ENCODE measurements around the gene B3GALNT2. TPM values are rescaled to one million over a fixed set of nuclear protein-coding genes. Genes with fewer than 3 reads are reported as not detected.

B3GALNT2 gene
- total RNA-seq, 6 donors from 2014 or later = 11.0 to 27.3 (median 22.1) TPM

DNA sequence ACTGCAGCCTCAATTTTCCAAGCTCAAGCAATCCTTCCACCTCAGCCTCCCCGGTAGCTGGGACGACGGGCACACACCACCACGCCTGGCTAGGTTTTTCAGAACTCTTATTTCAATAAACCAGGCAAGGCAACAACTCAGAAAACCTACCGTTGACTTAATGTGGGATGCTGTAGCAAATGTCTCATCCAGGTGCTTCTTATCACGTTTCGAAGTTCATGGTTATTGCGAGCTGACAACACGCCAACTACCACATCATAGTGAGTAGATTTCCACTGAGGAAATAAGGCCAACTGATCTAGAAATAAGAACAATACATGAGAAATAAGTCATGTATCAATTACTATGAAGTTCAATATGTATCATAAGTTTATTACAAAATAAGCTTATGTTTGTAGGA is 9.7 kb downstream of the B3GALNT2 start:
- 98% methylated on average over 9 of the region's 9 CpGs for WGBS, 2 donors
- TF ChIP-seq CTCF (IDR thresholded peaks at IDR 0.05) (no peak), EP300 (IDR thresholded peaks at IDR 0.05) (no peak), POLR2AphosphoS5 (IDR thresholded peaks at IDR 0.05) (no peak), POLR2A (IDR thresholded peaks at IDR 0.05) (no peak)
- no peak overlapping the region for H3K27ac ChIP-seq
- DNase-seq = no peak
- H3K36me3 ChIP-seq = peaks cover 0 to 22% (median 18%) of the 10 kb centered on the region in 4 donors
- no peak overlapping the region for H3K4me3 ChIP-seq
- H3K4me1 ChIP-seq = no peaks in the 10 kb centered on the region
- ATAC-seq (ENCODE audit: low FRiP score in 2 of 2) = no peak
- H3K9me3 ChIP-seq = no peaks in the 10 kb centered on the region
- no peaks in the 10 kb centered on the region for H3K27me3 ChIP-seq

- WGBS, 2 donors = 82 to 87% methylated on average over 3 of the region's 3 CpGs
- Histone ChIP-seq H3K9me3 (no peaks in the 10 kb centered on the region), H3K36me3 (peaks cover 0 to 26% (median 20%) of the 10 kb centered on the region in 4 donors), H3K4me3 (no peak overlapping the region), H3K4me1 (no peaks in the 10 kb centered on the region), H3K27me3 (no peaks in the 10 kb centered on the region), H3K27ac (no peak overlapping the region)
- TF ChIP-seq EP300 (IDR thresholded peaks at IDR 0.05) (no peak), POLR2AphosphoS5 (IDR thresholded peaks at IDR 0.05) (no peak), POLR2A (IDR thresholded peaks at IDR 0.05) (no peak)
- no peak for DNase-seq
- ATAC-seq (ENCODE audit: low FRiP score in 2 of 2) = no peak
Measured at GRCh38 chr1:235491644-235492043, 12.6 kb downstream of the B3GALNT2 start.

- WGBS, 2 donors = 72 to 79% methylated on average over 5 of the region's 5 CpGs
- peaks cover 0 to 24% (median 10%) of the 10 kb centered on the region in 4 donors for H3K36me3 ChIP-seq
Measured at GRCh38 chr1:235486321-235486720, 17.9 kb downstream of the B3GALNT2 start.

DNA sequence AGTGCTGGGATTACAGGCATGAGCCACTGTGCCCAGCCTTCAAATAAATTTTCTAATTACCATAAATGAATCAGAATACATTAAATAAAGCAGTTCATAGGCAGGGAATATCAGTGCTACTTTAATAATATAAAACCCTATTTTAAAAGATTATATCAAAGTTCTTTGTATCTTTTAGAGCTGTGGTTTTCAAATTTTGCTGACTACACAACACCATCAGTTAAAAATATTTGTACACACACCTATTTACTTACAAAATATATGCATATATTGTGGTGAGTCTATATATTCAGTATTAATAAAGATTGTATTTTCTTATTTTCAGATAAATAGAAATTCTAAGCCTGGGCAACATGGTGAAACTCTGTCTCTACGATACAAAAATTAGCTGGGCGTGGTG is 18.7 kb downstream of the B3GALNT2 start:
- WGBS, 2 donors = 100% methylated on average over 2 of the region's 2 CpGs
- Histone ChIP-seq H3K36me3 (peaks cover 0 to 24% (median 10%) of the 10 kb centered on the region in 4 donors), H3K27me3 (no peaks in the 10 kb centered on the region), H3K9me3 (no peaks in the 10 kb centered on the region), H3K4me3 (no peak overlapping the region), H3K27ac (no peak overlapping the region), H3K4me1 (no peaks in the 10 kb centered on the region)
- DNase-seq = no peak
- ATAC-seq (ENCODE audit: low FRiP score in 2 of 2) = no peak
- TF ChIP-seq CTCF (IDR thresholded peaks at IDR 0.05) = no peak
- no peak for TF ChIP-seq POLR2AphosphoS5 (IDR thresholded peaks at IDR 0.05)
- TF ChIP-seq EP300 (IDR thresholded peaks at IDR 0.05) = no peak
- TF ChIP-seq POLR2A (IDR thresholded peaks at IDR 0.05) = no peak

More at GRCh38 chr1:235486321-235486720, 17.9 kb downstream of the B3GALNT2 start:
- Histone ChIP-seq H3K27ac (no peak overlapping the region), H3K27me3 (no peaks in the 10 kb centered on the region), H3K9me3 (no peaks in the 10 kb centered on the region), H3K4me3 (no peak overlapping the region), H3K4me1 (no peaks in the 10 kb centered on the region)
- DNase-seq (no peak), ATAC-seq (ENCODE audit: low FRiP score in 2 of 2) (no peak)
- TF ChIP-seq POLR2A (IDR thresholded peaks at IDR 0.05) = no peak

- 95 to 98% methylated on average over 5 of the region's 5 CpGs for WGBS, 2 donors
- no peak for DNase-seq
Measured at GRCh38 chr1:235483090-235483489, 21.2 kb downstream of the B3GALNT2 start.

More at GRCh38 chr1:235483090-235483489, 21.2 kb downstream of the B3GALNT2 start:
- H3K9me3 ChIP-seq = no peaks in the 10 kb centered on the region
- H3K27me3 ChIP-seq = no peaks in the 10 kb centered on the region
- H3K4me3 ChIP-seq = no peak overlapping the region
- ATAC-seq (ENCODE audit: low FRiP score in 2 of 2) = no peak
- H3K4me1 ChIP-seq = no peaks in the 10 kb centered on the region
- H3K36me3 ChIP-seq = peaks cover 8 to 40% (median 25%) of the 10 kb centered on the region in 4 donors
- H3K27ac ChIP-seq = no peak overlapping the region
- TF ChIP-seq CTCF (IDR thresholded peaks at IDR 0.05) (no peak), EP300 (IDR thresholded peaks at IDR 0.05) (no peak), POLR2AphosphoS5 (IDR thresholded peaks at IDR 0.05) (no peak), POLR2A (IDR thresholded peaks at IDR 0.05) (no peak)

Measured in upper lobe of left lung (tissue), 6 donors.